Osteoblast (primary cell): Measurements from ENCODE around the gene IL13RA1. TPM values are rescaled to one million over a fixed set of nuclear protein-coding genes. Genes with fewer than 3 reads are reported as not detected.
"Not testable (repeated sequence)": the region's sequence is repeated elsewhere in the genome, so short reads cannot be mapped to it uniquely, and the experiment has no call there.

Source experiments
- DNase-seq: peaks from one replicate; pipeline ENCODE4 v3.0.0; 2011; ENCODE audit warnings: low spot score, mixed read lengths; ENCODE audit not compliant: insufficient read length; ENCODE audit errors: missing footprints
- H2AFZ ChIP-seq: 2 replicates; pipeline ENCODE4 v1.6.0; 2011; ENCODE audit warnings: mild to moderate bottlenecking, low read length
- H3K27ac ChIP-seq: 2 replicates; pipeline ENCODE4 v1.5.1; 2011; ENCODE audit warnings: mild to moderate bottlenecking, low read depth, low read length, moderate library complexity
- H3K27me3 ChIP-seq: 2 replicates; pipeline ENCODE4 v1.6.0; 2012; ENCODE audit warnings: mild to moderate bottlenecking, control low read depth, inconsistent platforms, low read length, moderate library complexity; ENCODE audit not compliant: insufficient read depth
- H3K36me3 ChIP-seq: 2 replicates; pipeline ENCODE4 v1.5.1; 2011; ENCODE audit warnings: mild to moderate bottlenecking, low read length, control low read depth, moderate library complexity; ENCODE audit not compliant: insufficient read depth
- H3K4me1 ChIP-seq: 2 replicates; pipeline ENCODE4 v1.5.1; 2011; ENCODE audit warnings: mild to moderate bottlenecking, low read length, control low read depth, moderate library complexity; ENCODE audit not compliant: insufficient read depth
- H3K4me2 ChIP-seq: 2 replicates; pipeline ENCODE4 v1.6.0; 2011; ENCODE audit warnings: mild to moderate bottlenecking, low read length; ENCODE audit not compliant: insufficient read depth
- H3K4me3 ChIP-seq: fragments of 200-600 bp; sonication (generic); 3 replicates; pipeline ENCODE4 v1.5.1; 2012; ENCODE audit warnings: mild to moderate bottlenecking, low read length, inconsistent platforms; ENCODE audit not compliant: insufficient read depth
- H3K79me2 ChIP-seq: 2 replicates; pipeline ENCODE4 v1.6.0; 2012; ENCODE audit warnings: mild to moderate bottlenecking, low read length, control low read depth, inconsistent platforms; ENCODE audit not compliant: insufficient read depth
- H3K9me3 ChIP-seq: 2 replicates; pipeline ENCODE4 v1.5.1; 2011; ENCODE audit warnings: low read depth, low read length, control low read depth
- H4K20me1 ChIP-seq: 2 replicates; pipeline ENCODE4 v1.6.0; 2012; ENCODE audit warnings: mild to moderate bottlenecking, low read length, control low read depth; ENCODE audit not compliant: insufficient read depth
- CTCF ChIP-seq: IDR thresholded peaks from 2 replicates; pipeline ENCODE4 v1.5.1; 2011; ENCODE audit warnings: mild to moderate bottlenecking, low read depth, low read length, moderate library complexity; ENCODE audit errors: extremely low read depth
- total RNA-seq: library from RNA; depleted of rRNA; stranded (reverse); fragments of >200 nt; gene quantifications from 2 replicates; pipeline ENCODE4 v1.2.3, GENCODE V29; 2012

Gene IL13RA1
- total RNA-seq, 1 donor: 81.4 TPM

GRCh38 chrX:118795528-118796280 lies 68.3 kb downstream of the IL13RA1 start:
- H3K79me2 ChIP-seq: no peaks in the 10 kb centered on the region
- no peaks in the 10 kb centered on the region for H3K4me1 ChIP-seq
- H3K36me3 ChIP-seq: no peaks in the 10 kb centered on the region
- H3K27me3 ChIP-seq: no peaks in the 10 kb centered on the region
- no peak overlapping the region for H3K27ac ChIP-seq
- no peaks in the 10 kb centered on the region for H4K20me1 ChIP-seq
- peak; percentile 82 for DNase-seq
- H3K9me3 ChIP-seq: no peaks in the 10 kb centered on the region
- no peak overlapping the region for H3K4me3 ChIP-seq
- H2AFZ ChIP-seq: no peak overlapping the region
- H3K4me2 ChIP-seq: no peak overlapping the region
- TF ChIP-seq CTCF: no peak

GRCh38 chrX:118802857-118803256 lies 75.5 kb downstream of the IL13RA1 start:
- DNase-seq: no peak
- no peak overlapping the region for H3K4me3 ChIP-seq
- H4K20me1 ChIP-seq: no peaks in the 10 kb centered on the region
- no peaks in the 10 kb centered on the region for H3K36me3 ChIP-seq
- H2AFZ ChIP-seq: peak overlapping the region; percentile 6
- no peak overlapping the region for H3K4me2 ChIP-seq
- no peaks in the 10 kb centered on the region for H3K79me2 ChIP-seq
- H3K27me3 ChIP-seq: no peaks in the 10 kb centered on the region
- no peaks in the 10 kb centered on the region for H3K4me1 ChIP-seq
- no peak overlapping the region for H3K27ac ChIP-seq
- no peaks in the 10 kb centered on the region for H3K9me3 ChIP-seq
- TF ChIP-seq CTCF: no peak

GRCh38 chrX:118807151-118808017 lies 80.0 kb downstream of the IL13RA1 start:
- no peak overlapping the region for H2AFZ ChIP-seq
- no peaks in the 10 kb centered on the region for H3K9me3 ChIP-seq
- H3K4me1 ChIP-seq: no peaks in the 10 kb centered on the region
- H3K36me3 ChIP-seq: no peaks in the 10 kb centered on the region
- no peaks in the 10 kb centered on the region for H3K79me2 ChIP-seq
- no peaks in the 10 kb centered on the region for H3K27me3 ChIP-seq
- no peak overlapping the region for H3K4me2 ChIP-seq
- H3K4me3 ChIP-seq: no peak overlapping the region
- peak; percentile 70 for TF ChIP-seq CTCF
- H3K27ac ChIP-seq: no peak overlapping the region
- DNase-seq: no peak
- no peaks in the 10 kb centered on the region for H4K20me1 ChIP-seq

- not testable (repeated sequence) for H2AFZ ChIP-seq, H3K4me2 ChIP-seq, H3K4me3 ChIP-seq, H3K27me3 ChIP-seq, H3K36me3 ChIP-seq, H3K9me3 ChIP-seq, H3K27ac ChIP-seq, H3K4me1 ChIP-seq, H4K20me1 ChIP-seq, DNase-seq, H3K79me2 ChIP-seq
These were observed 89.9 kb downstream of the IL13RA1 start for GRCh38 chrX:118817257-118817656.
